ENCODE measurements around the gene FAM229B. TPM values are rescaled to one million over a fixed set of nuclear protein-coding genes. Genes with fewer than 3 reads are reported as not detected.

FAM229B gene
- total RNA-seq, 1 donor from 2014 or later = 32.2 TPM

DNA sequence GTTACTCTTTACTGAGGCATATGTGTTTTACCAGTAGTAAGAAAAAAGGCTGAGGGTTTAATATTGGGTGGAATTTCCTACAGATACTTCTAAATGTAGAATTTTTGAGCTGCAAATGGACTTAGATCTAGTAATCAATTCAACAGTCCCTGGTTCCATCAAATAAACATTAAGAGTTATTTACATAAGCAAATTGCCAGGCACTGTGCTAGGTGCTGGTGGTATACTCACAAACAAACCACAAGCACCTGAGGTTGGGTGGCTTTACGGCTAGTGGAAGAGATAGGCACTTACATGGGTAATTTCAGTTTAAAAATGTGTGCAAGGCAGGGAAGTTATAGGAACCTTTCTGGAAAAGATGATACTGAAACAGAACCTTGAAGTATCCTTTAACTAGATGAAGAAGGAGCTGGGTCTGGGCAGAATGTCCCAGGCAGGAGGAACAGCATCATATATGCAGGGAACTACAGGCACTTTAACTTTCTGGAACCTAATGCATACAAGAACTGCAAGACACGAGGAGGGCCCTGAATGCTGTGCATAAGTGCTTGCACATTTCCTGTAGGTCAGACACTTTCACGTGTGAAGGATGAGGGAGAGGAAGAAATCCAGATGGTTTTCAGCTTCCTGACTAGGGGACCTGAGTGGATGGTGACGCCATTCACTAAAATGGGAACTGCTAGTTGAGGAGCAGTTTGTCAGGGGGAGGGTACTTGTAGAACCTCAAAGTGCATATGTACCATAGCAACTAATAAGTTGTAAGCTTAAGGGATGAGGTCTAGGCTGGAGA lies 29.0 kb upstream of the FAM229B start:
- no peaks in the 10 kb centered on the region for H3K36me3 ChIP-seq
- Mint-ChIP-seq H3K4me3 (no peak overlapping the region), H3K27ac (no peak overlapping the region), H3K36me3 (no peaks in the 10 kb centered on the region), H3K4me1 (no peaks in the 10 kb centered on the region), H3K27me3 (ENCODE audit: insufficient read depth, low read depth) (no peaks in the 10 kb centered on the region), H3K9me3 (no peaks in the 10 kb centered on the region)
- H3K27me3 ChIP-seq = no peaks in the 10 kb centered on the region
- no peak overlapping the region for H3K27ac ChIP-seq
- no peaks in the 10 kb centered on the region for H3K4me1 ChIP-seq
- H3F3A ChIP-seq (ENCODE audit: low read depth) = no peaks in the 10 kb centered on the region
- H3K4me2 ChIP-seq = no peak overlapping the region
- no peak for DNase-seq (ENCODE audit: low spot score)
- no peak overlapping the region for H2AFZ ChIP-seq (replicated peaks)
- H3K4me3 ChIP-seq = no peak overlapping the region
- TF ChIP-seq, protein P1, sequence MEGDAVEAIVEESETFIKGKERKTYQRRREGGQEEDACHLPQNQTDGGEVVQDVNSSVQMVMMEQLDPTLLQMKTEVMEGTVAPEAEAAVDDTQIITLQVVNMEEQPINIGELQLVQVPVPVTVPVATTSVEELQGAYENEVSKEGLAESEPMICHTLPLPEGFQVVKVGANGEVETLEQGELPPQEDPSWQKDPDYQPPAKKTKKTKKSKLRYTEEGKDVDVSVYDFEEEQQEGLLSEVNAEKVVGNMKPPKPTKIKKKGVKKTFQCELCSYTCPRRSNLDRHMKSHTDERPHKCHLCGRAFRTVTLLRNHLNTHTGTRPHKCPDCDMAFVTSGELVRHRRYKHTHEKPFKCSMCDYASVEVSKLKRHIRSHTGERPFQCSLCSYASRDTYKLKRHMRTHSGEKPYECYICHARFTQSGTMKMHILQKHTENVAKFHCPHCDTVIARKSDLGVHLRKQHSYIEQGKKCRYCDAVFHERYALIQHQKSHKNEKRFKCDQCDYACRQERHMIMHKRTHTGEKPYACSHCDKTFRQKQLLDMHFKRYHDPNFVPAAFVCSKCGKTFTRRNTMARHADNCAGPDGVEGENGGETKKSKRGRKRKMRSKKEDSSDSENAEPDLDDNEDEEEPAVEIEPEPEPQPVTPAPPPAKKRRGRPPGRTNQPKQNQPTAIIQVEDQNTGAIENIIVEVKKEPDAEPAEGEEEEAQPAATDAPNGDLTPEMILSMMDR (IDR thresholded peaks at IDR 0.05) = no peak
- TF ChIP-seq EZH2 (IDR thresholded peaks at IDR 0.05) (no peak), EZH2phosphoT487 (IDR thresholded peaks at IDR 0.05) (no peak)
- no peak overlapping the region for H3K9ac ChIP-seq
- no peaks in the 10 kb centered on the region for H4K20me1 ChIP-seq (ENCODE audit: low read depth)
- no peaks in the 10 kb centered on the region for H3K9me3 ChIP-seq (ENCODE audit: low read depth)
- no peaks in the 10 kb centered on the region for H3K79me2 ChIP-seq (ENCODE audit: low read depth)

DNA sequence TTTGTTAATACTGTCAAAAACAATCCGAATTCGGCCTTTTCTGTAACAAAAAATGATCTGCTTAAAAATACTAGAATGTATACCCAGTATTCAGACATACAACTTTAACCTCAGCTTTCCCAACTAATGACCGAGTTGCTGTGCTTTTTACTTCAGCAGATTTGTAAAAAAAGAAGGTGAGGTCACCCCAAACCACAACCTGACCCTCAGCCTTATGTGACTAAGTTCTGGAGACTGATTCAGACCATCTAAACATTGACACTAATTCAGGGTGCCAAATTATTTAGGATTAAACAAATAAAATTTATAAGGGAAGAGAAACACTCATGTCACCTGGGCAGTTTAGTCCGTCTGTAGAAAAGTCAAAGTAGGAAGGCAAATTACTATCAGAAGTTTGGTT lies 25.8 kb upstream of the FAM229B start:
- no peak for TF ChIP-seq EZH2phosphoT487 (IDR thresholded peaks at IDR 0.05)
- no peak for TF ChIP-seq EZH2 (IDR thresholded peaks at IDR 0.05)
- TF ChIP-seq, protein P1 (IDR thresholded peaks at IDR 0.05) = no peak
- H4K20me1 ChIP-seq (ENCODE audit: low read depth) = no peaks in the 10 kb centered on the region
- no peaks in the 10 kb centered on the region for H3K9me3 Mint-ChIP-seq
- H3K27me3 Mint-ChIP-seq (ENCODE audit: insufficient read depth, low read depth) = no peaks in the 10 kb centered on the region
- no peaks in the 10 kb centered on the region for H3K36me3 ChIP-seq
- H3K4me2 ChIP-seq = no peak overlapping the region
- no peak overlapping the region for H3K4me3 ChIP-seq
- no peak overlapping the region for H3K9ac ChIP-seq
- no peaks in the 10 kb centered on the region for H3K27me3 ChIP-seq
- no peaks in the 10 kb centered on the region for H3K79me2 ChIP-seq (ENCODE audit: low read depth)
- no peaks in the 10 kb centered on the region for H3F3A ChIP-seq (ENCODE audit: low read depth)
- no peak overlapping the region for H3K27ac Mint-ChIP-seq
- no peak overlapping the region for H3K27ac ChIP-seq
- no peak for DNase-seq (ENCODE audit: low spot score)
- H3K4me1 ChIP-seq = no peaks in the 10 kb centered on the region
- H3K36me3 Mint-ChIP-seq = no peaks in the 10 kb centered on the region
- no peak overlapping the region for H3K4me3 Mint-ChIP-seq
- no peaks in the 10 kb centered on the region for H3K4me1 Mint-ChIP-seq
- H3K9me3 ChIP-seq (ENCODE audit: low read depth) = no peaks in the 10 kb centered on the region
- H2AFZ ChIP-seq (replicated peaks) = no peak overlapping the region

DNA sequence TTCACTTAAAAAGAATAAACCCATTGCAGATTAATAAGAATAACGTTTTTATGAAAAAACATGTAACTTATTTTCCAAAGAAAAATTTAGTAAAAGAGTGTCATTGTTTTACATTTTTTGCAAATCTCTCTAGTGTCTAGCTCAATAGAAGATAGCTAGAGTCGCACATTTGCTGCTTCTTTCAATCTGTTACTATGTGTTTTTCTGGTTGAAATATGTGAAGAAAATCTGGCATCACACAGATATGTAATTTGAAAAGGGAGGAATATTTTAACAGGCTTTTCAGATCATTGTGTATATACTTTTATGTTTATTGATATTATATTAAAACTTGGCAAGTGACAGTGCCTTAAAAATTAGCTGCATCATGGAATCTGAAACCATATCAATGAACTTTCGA lies 24.4 kb upstream of the FAM229B start:
- Mint-ChIP-seq H3K4me1 (no peaks in the 10 kb centered on the region), H3K36me3 (no peaks in the 10 kb centered on the region), H3K27me3 (ENCODE audit: insufficient read depth, low read depth) (no peaks in the 10 kb centered on the region), H3K27ac (no peak overlapping the region), H3K4me3 (no peak overlapping the region), H3K9me3 (no peaks in the 10 kb centered on the region)
- H3K79me2 ChIP-seq (ENCODE audit: low read depth) = no peaks in the 10 kb centered on the region
- H3K4me1 ChIP-seq = no peaks in the 10 kb centered on the region
- H3F3A ChIP-seq (ENCODE audit: low read depth) = no peaks in the 10 kb centered on the region
- H3K36me3 ChIP-seq = no peaks in the 10 kb centered on the region
- no peaks in the 10 kb centered on the region for H3K27me3 ChIP-seq
- H3K4me3 ChIP-seq = no peak overlapping the region
- H4K20me1 ChIP-seq (ENCODE audit: low read depth) = no peaks in the 10 kb centered on the region
- no peaks in the 10 kb centered on the region for H3K9me3 ChIP-seq (ENCODE audit: low read depth)
- H3K27ac ChIP-seq = no peak overlapping the region
- no peak overlapping the region for H3K4me2 ChIP-seq
- no peak for DNase-seq (ENCODE audit: low spot score)
- TF ChIP-seq EZH2 (IDR thresholded peaks at IDR 0.05) (no peak), EZH2phosphoT487 (IDR thresholded peaks at IDR 0.05) (no peak)
- TF ChIP-seq, protein P1 (IDR thresholded peaks at IDR 0.05) = no peak
- H2AFZ ChIP-seq (replicated peaks) = no peak overlapping the region
- no peak overlapping the region for H3K9ac ChIP-seq

All from neural progenitor cell (in vitro differentiated cells).